HG02870 (cell line): ENCODE measurements around the gene FER.

Experiments
- ATAC-seq: cut with Tn5 transposase; IDR thresholded peaks from one replicate; pipeline ENCODE4 v1.9.1; 2021; ENCODE audit warnings: mild to moderate bottlenecking, moderate library complexity; ENCODE audit not compliant: unreplicated experiment

Gene FER

DNA sequence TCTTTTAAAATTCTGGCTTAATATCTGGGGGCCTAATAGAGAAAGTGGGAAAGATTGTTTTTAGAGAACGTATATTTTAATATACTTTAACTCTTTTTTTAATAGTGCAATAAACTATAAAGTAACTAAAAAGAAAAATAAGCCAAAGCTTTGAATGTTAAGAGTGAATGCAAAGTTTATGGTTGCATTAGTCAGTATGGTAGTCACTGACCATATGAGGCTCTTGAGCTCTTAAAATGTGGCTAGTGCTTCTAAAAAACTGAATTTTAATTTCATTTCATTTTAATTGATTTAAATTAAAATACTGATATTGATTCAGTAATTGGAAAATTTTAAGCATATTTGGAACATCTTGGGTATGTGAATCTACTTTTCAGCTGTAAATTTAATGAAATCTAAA lies 351.4 kb downstream of the FER start:
- no peak for ATAC-seq

DNA sequence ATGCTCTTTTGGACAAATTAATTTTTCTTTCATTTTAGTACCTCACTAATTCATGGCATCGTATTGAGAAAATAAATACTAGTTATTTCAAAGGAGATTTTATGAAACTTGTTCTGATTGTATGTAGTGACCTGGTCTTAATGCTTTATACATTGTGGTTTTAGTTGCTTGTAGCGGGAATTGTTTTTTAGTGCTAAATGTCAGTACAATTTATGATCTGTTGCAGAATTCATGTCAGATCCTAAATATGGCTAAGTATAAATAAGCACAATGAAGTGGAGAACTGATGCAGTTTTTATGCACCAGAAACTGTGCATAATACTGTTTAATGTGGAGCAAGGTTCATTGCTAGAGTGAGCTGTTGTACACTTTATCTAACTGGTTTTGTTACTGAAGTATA lies 353.3 kb downstream of the FER start:
- ATAC-seq: no peak

- ATAC-seq: no peak
Observed at GRCh38 chr5:109102096-109102690, 354.5 kb downstream of the FER start.

DNA sequence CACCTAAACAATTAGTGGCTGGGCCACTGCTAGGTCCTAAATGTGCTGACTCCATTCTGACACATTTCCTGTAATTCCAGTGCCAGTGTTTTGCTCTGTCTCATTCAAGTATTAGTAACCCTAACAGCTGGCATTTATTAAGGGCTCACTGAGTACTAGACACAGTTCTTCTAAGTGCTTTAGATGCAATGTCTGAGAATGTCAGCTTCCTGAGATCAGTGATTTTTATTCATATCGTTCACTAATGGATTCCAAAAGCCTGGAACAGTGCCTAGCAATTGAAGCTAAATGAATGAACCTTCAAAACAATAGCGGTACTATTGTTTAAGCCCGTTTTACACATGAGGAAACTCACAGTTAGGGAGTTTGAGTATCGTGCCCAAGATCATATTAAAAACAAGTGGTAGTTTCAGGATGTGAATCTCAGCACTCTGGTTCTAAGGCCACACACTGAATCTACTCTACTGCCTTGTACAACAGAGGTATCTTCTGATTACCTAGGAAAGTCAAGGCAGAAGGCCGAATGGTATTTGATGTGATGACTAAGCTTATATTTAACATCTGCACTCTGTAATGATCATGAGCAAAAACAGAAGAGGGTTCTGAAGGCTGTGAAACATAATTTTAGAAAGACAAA lies 358.1 kb downstream of the FER start:
- no peak for ATAC-seq

- ATAC-seq: no peak
Observed at GRCh38 chr5:109111680-109112079, 364.0 kb downstream of the FER start.

GRCh38 chr5:109113608-109114007 lies 365.9 kb downstream of the FER start:
- no peak for ATAC-seq

GRCh38 chr5:109121225-109121624 lies 373.5 kb downstream of the FER start:
- no peak for ATAC-seq

DNA sequence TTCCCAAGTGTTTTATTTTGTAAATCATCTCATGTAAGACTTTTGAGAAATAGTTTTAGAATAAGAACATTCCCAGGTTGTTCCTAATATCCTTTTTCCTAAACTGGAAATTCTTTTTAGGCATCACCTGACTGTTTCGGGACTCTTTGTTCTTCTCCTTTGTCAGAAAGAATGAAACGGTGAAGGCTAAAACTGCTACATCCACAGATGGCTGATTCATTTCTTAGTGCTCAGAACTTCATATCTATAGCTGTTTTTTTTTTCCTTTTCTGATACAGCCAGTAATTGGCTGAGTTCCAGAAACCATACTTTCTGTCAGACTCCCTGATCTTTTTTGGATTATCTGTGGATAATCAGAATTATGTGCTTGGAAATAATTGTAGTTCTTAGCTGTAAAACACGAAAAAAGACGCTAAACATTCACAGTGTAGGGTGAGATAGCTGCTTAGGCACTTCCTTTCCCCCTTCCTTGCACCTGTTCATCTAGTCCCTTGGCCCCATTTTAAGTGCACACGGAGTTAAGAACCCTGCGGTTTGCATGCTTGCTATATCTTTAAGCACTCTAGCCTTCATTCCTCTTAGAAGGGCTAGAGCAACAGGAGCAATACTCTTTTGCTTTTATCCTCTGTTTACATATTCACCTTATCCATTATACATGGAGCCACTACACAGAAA lies 378.2 kb downstream of the FER start:
- ATAC-seq: no peak

GRCh38 chr5:109126481-109126880 lies 378.8 kb downstream of the FER start:
- no peak for ATAC-seq

- no peak for ATAC-seq
Observed at GRCh38 chr5:109136906-109137305, 389.2 kb downstream of the FER start.

DNA sequence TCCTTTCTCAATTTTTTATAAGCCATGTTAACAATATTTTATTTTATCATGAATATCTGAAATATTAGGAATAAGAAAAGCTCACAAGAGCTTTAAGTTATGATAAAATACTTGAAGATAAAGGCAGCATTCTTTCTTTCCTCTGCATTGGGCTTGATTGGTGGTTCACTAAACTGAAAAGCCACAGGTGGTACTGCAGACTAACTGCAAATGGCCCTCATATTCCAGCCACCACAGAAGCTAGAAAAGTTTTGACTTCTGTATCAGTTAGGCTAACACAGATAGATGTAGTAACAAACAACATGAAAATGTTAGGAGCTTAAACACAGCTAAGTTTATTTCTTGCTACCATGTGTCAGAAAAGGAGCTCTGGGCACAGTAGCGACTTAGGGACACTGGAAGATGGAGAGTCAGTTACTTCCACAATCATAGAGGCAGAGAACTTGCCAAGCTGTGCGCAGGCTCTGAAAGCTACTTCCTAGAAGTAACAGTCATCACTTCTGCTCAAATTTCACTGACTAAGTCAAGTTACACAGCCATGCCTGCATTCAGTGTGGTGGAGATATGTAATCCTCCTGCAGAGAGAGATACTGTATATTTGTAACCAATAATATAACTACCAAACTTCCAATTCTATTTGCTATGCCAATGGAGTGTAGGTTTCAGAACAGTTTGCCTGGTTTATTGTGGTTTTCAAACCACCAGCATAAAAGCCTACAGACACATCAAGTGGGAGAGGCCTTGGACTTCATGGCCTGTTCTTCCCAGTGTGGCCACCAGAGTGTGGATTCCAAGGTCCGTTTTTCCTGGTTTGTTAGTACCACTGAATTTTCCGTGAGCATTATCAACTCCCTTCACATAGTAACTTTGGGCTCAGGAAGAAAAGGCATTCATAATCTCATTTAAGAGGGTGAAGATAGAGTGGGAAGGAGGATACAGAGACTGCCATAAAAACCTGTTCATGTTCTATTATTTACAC lies 393.8 kb downstream of the FER start:
- ATAC-seq: no peak

- ATAC-seq: no peak
Observed at GRCh38 chr5:109143031-109143430, 395.3 kb downstream of the FER start.

DNA sequence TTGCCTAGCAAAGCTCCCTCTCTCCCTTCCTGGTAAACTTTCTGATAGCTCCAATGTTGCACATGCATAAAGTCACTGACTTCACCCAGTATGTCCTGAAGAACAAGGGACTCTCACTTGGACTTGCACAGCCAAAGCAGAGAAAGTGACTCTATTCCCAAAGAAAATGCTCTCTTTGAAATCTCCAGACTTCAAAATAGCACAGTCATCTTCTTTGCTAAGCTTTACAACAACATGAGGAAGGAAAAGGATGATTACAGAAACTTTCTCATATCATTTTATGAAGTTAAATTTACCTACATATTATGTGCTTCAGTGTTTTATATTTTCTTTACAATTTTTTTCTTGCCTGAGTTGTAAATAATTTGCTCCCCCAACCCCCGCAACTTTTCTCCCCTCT lies 397.4 kb downstream of the FER start:
- ATAC-seq: no peak

- no peak for ATAC-seq
Observed at GRCh38 chr5:109146591-109146990, 398.9 kb downstream of the FER start.

DNA sequence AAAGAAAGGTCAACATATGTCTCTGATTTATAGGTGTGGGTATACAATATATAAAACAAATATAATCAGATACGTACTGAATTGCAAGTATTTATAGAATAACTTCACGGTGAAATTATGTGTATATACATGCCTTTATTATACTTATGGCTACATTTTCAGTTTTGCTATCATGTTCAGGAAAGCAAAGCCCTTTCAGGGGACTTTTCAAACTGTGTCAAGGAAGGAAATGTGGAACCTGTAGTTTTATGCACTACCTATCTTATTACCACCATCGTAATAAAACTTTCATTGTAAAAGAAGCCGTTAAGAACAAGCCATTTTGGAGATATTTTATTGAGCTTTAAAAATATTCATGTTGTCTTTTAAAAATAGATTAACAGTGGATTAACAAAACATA lies 404.9 kb downstream of the FER start:
- no peak for ATAC-seq

GRCh38 chr5:109155625-109156024 lies 407.9 kb downstream of the FER start:
- ATAC-seq: peak; percentile 78

DNA sequence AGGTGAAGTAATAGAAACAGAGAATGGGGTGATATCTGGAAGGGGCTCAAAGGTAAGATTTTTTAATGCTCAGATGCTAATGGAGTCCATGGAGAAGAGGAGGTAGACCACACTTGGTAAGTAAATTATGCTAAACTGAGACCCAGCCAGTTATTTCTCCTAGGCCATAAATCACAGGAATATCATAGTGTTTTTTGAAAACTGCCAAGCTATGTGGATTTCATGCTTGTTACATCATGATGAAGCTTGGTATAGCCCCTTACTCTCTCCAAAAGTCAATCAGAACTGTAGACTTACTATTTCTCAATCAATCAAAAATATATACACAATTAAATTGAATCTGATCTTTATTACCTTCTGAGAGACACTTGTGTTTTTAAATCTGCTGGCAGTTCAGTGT lies 409.2 kb downstream of the FER start:
- ATAC-seq: no peak

GRCh38 chr5:109160468-109160867 lies 412.8 kb downstream of the FER start:
- no peak for ATAC-seq

DNA sequence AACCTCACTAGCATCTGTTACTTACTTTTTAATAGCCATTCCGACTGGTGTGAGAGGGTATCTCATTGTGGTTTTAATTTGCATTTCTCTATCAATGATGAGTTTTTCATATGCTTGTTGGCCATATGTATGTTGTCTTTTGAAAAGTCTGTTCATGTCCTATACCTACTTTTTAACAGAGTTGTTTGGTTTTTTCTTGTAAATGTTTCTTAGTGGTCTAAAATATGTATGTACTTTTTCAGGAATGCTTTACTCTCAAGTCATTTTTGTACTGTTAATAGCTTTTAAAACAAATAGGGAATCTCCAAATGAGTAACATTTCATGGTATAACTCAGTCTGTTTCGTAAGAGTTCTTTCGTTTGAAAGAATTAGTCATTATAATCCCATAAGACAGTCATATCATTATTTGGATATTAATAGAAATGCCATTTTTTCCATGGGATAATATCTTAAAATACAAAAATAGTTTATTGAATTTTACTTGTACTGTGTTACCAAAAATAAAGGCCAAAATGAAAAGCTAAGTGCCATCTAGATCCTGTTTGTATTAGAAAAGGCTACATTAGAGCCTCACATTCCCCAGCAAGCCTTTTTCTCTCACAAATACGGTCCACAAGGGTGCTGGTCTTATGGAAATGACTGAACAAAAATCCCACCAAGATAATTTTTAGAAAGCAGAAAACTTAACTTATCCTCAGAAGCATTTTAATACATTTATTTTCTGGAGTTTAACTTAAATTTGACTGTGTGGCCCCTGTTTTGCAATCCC lies 414.4 kb downstream of the FER start:
- peak; percentile 85 for ATAC-seq

GRCh38 chr5:109163336-109163735 lies 415.6 kb downstream of the FER start:
- ATAC-seq: no peak

- ATAC-seq: no peak
Observed at GRCh38 chr5:109164001-109164400, 416.3 kb downstream of the FER start.
